NCI-H226 (cell line): Measurements from ENCODE around the gene NUP93.
"Not testable (repeated sequence)": the region's sequence is repeated elsewhere in the genome, so short reads cannot be mapped to it uniquely, and the experiment has no call there.

Experiments
- DNase-seq: peaks from one replicate; pipeline ENCODE4 v3.0.0-alpha.2; 2015

The NUP93 gene

GRCh38 chr16:56781528-56781961 lies 51.6 kb downstream of the NUP93 start:
- DNase-seq: no peak

DNA sequence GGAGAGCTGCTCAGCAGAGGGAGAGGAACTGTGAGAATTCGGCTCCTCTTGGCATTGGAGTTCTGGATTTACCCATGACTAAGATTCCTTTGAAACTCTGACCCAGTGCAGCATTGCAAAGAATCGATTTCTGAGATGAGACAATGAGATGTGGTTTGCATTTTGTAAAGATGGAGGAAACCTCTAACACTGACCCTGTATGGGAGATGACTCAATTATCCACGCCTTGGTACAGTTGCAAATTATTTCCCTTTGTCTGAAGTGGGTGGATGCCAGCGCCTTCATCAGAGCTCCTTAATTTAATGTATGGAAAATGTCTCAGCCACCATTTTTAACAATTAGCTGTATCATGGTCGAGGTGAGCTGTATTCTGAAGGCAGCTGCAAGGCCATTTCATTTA lies 53.4 kb downstream of the NUP93 start:
- no peak for DNase-seq

- no peak for DNase-seq
These were observed 55.4 kb downstream of the NUP93 start for GRCh38 chr16:56785317-56785716.

DNA sequence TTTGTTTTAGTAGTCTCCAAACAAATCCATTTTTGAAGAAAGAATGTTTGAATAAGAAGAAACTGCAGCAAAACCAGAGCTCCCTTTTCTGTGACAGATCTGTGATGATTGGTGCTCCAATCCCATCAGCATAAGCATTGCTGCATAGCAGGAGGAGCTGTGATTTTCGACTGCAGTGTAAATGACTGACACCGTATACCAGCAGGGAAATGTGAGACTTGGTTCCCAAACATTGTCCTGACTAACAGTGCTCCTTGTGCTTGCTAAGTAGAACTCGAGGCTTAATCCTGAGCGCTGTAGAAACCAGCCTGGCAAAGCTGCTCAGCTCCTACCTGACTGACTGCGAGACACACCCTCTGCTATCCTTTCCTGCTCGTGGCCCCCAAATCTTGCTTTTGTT lies 57.2 kb downstream of the NUP93 start:
- DNase-seq: no peak

- no peak for DNase-seq
These were observed 58.5 kb downstream of the NUP93 start for GRCh38 chr16:56788435-56788834.

GRCh38 chr16:56789360-56789759 lies 59.4 kb downstream of the NUP93 start:
- peak; percentile 25 for DNase-seq

DNA sequence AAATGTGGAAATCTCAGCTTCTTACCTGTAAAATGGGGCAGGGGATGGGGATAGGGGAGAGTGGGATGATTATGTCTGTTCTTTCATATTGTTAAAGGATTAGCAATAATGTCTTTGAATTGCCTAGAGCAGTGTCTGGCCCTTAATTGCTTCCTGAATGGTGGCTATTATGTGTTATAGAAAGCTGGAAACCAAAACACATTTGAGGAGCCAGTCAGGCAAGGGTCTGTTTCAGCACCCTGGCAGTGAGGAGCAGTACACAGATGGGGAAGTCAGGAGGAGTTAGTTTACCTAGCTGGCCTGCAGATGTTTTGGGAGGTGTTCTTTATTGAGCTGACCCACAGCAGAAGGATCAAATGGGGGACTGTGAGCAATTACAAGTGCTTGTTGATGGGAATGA lies 63.0 kb downstream of the NUP93 start:
- no peak for DNase-seq

DNA sequence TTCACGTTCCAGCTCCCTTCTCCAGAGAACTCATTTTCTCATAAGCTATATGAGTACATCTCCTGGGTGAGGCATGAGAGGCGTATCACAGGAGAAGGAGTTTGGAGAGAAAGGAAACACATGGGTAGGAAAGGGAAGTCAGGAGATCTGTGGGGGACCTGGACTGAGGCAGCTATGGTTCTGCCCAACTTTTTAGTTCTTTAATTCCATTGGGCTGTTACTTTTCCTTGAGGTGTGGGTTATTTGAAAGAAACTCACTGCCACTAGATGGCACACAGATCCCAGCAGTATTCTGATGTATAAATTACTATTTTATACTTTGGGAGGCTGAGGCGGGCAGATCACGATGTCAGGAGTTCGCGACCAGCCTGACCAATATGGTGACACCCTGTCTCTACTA lies 63.6 kb downstream of the NUP93 start:
- peak; percentile 16 for DNase-seq

- DNase-seq: no peak
These were observed 65.1 kb downstream of the NUP93 start for GRCh38 chr16:56795011-56795410.

DNA sequence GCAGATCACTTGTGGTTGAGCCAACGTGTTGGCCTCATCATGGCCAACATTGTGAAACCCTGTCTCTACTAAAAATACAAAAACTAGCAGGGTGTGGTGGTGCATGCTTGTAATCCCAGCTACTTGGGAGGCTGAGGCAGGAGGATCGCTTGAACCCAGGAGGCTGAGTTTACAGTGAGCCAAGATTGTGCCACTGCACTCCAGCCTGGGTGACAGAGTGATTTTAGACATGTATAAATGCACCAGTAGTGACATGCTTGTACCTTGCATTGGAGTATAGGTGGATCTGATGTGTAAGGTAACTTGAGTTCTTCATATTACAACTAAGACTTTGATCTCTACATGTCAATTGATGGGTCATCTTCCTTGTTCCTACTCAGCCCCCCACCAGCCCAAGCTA lies 67.1 kb downstream of the NUP93 start:
- DNase-seq: not testable (repeated sequence)

DNA sequence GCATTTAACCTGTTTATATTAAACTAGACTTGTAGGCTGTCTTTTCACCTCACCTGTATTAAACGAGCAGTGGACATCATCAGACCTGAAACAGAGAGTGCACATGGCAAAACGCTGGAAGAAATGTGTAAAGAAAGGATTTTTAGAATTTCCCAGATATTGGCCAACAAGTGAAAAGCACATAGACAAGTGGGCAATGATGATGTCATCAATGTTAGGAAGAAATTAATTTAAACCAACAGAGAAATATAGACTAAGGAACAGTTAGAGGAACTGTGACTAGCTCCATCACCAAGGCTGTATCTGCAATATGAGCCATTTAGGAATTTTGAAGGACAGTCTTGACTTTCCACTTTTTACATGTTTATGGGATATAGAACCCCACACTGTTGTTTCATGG lies 67.9 kb downstream of the NUP93 start:
- no peak for DNase-seq

- no peak for DNase-seq
These were observed 69.0 kb downstream of the NUP93 start for GRCh38 chr16:56798955-56799354.

GRCh38 chr16:56800355-56800754 lies 70.4 kb downstream of the NUP93 start:
- no peak for DNase-seq

- no peak for DNase-seq
These were observed 71.8 kb downstream of the NUP93 start for GRCh38 chr16:56801762-56802161.

- DNase-seq: peak; percentile 75
These were observed 77.2 kb downstream of the NUP93 start for GRCh38 chr16:56807011-56807675.

GRCh38 chr16:56807676-56808067 lies 77.7 kb downstream of the NUP93 start:
- not testable (repeated sequence) for DNase-seq

- DNase-seq: no peak
These were observed 81.0 kb downstream of the NUP93 start for GRCh38 chr16:56810954-56811353.

DNA sequence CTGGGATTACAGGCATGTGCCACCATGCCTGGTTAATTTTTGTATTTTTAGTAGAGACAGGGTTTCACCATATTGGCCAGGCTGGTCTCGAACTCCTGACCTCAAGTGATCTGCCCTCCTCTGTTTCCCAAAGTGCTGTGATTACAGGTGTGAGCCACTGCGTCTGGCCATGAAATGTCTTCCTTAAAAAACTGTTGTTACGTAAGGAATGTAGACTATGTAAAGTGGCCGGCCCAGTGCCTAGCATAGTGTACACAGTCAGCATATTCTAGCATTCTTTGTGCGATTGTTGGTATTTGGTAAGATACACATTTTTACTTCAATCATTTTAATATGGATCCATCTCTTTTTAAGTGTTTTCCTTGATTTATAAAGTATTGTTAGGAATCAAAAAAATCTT lies 81.7 kb downstream of the NUP93 start:
- DNase-seq: not testable (repeated sequence)

GRCh38 chr16:56812884-56813283 lies 83.0 kb downstream of the NUP93 start:
- DNase-seq: peak; percentile 60

DNA sequence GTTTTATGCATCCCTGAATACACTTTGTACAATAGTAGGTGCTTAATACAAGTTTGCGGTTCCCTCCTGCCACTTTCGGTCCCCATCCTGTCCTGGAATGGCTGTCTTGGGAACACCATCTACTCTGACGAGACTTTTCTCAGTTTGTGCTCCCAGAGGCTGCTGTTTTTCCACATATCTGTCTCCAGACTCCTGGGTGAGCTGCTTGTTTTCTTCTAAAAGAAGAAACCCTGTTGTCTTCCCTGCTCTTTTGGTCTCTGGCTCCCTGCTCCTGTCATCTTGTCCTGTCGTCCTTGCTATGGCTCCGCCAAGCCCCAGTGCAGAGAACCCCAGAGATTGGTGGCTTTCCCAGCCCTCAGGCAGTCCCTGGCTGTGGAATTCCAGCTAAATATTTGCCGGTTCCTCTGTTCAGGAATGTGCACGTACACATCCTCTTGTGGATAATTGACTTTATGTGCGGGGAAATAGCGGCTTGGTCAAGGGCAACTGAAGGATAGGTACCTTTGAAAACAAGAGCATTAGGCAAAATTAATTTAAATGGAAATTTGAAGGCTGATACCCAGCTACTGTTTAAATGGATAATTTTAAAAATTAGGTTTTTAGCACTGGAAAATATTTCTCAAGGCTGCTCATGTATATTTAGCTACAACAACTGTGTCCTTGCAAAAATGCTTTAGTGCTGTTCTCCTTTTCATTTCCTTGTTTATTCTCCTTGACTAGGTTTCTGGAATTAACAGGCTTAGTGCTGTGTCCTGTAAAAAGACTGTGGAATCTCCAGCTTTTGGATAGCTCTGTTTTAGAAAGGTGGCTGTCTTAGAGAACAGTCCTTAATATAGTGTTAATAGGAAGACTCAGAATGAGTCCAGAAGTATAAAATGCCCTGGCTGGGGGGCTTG lies 84.9 kb downstream of the NUP93 start:
- no peak for DNase-seq

DNA sequence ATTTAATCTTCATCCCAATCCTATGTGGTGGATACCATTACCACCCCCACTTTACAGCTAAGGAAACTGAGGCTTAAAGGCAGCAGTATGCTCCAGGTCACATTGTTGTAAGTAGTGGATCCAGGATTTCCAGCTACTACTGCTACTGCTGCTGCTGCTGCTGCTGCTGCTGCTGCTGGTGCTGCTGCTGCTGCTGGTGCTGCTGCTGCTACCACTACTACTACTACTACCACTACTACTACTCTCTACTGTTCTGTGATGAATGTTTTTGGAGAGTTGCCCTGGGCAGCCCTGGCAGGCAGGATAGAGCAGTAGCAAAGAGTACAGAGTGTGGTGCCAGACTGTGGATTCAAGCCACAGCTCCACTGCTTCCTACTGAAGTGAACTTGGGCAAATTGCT lies 85.8 kb downstream of the NUP93 start:
- no peak for DNase-seq

- no peak for DNase-seq
These were observed 87.1 kb downstream of the NUP93 start for GRCh38 chr16:56817056-56817455.

DNA sequence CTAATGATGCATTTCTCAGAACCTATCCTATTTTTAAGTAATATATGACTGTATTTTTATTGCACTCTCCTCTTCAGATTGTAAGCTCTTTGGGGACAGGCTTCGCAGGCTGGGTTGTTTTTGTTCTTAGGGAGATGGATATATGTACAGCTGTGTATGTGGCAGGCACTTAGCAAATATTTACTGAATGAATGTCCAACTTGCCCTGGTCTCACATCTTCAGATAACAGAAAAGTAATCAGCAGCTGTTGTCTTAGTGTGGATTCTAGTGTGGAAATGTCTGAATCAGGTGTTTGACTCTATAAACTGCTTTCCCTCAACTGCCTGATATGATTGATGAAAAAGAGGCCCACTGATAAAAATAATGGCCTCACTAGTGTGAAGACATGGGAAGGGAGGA lies 88.0 kb downstream of the NUP93 start:
- DNase-seq: no peak

- no peak for DNase-seq
These were observed 93.3 kb downstream of the NUP93 start for GRCh38 chr16:56823081-56823733.
